Upper lobe of left lung (tissue), 6 donors: ENCODE measurements around the gene LRRC51. TPM values are rescaled to one million over a fixed set of nuclear protein-coding genes. Genes with fewer than 3 reads are reported as not detected.

Experiments
- ATAC-seq, 2 donors: fragments of 200-7000 bp; cut with Tn5 transposase; one replicate each; pipeline ENCODE4 v1.9.1; 2022; ENCODE audit warnings: mild to moderate bottlenecking in 2 of 2, moderate library complexity in 2 of 2; ENCODE audit not compliant: low FRiP score in 2 of 2
- DNase-seq, 2 donors: peaks; one replicate each; pipeline ENCODE4 v3.0.0-alpha.2; 2019 to 2020
- H3K27ac ChIP-seq, 4 donors: fragments of 200-600 bp; sonication (generic); one replicate each; pipeline ENCODE4 v1.5.1; 2016 to 2019
- H3K27me3 ChIP-seq, 4 donors: fragments of 200-600 bp; sonication (generic); one replicate each; pipeline ENCODE4 v1.5.1; 2017 to 2019
- H3K36me3 ChIP-seq, 4 donors: fragments of 200-600 bp; sonication (generic); one replicate each; pipeline ENCODE4 v1.5.1; 2016 to 2019
- H3K4me1 ChIP-seq, 4 donors: fragments of 200-600 bp; sonication (generic); one replicate each; pipeline ENCODE4 v1.5.1; 2018 to 2019
- H3K4me3 ChIP-seq, 4 donors: fragments of 200-600 bp; sonication (generic); one replicate each; pipeline ENCODE4 v1.5.1; 2017 to 2019; ENCODE audit warnings: mild to moderate bottlenecking in 2 of 4, moderate library complexity in 1 of 4
- H3K9me3 ChIP-seq, 4 donors: fragments of 200-600 bp; sonication (generic); one replicate each; pipeline ENCODE4 v1.5.1; 2018 to 2019
- CTCF ChIP-seq, 6 experiments: fragments of 450-650 bp in 4 of 6; fragments of 200-600 bp in 2 of 6; sonication (generic) in 2 of 6; IDR thresholded peaks; one replicate each; pipeline ENCODE4 v1.5.1; 2016 to 2019; ENCODE audit warnings: antibody characterized with exemption in 6 of 6
- EP300 ChIP-seq, 4 donors: sonication (generic); formaldehyde crosslinking; IDR thresholded peaks; one replicate each; pipeline ENCODE4 v1.5.1; 2017; ENCODE audit warnings: antibody characterized with exemption in 4 of 4, control low read depth in 2 of 4
- POLR2A ChIP-seq, 4 donors: fragments of 450-650 bp; IDR thresholded peaks; one replicate each; pipeline ENCODE4 v1.5.1; 2016 to 2017; ENCODE audit warnings: antibody characterized with exemption in 4 of 4, mild to moderate bottlenecking in 2 of 4
- POLR2AphosphoS5 ChIP-seq, 2 donors: sonication (generic); formaldehyde crosslinking; IDR thresholded peaks; one replicate each; pipeline ENCODE4 v1.5.1; 2017; ENCODE audit warnings: antibody characterized with exemption in 2 of 2
- WGBS, 2 donors: methylation state at CpG; one replicate each; pipeline ENCODE4 v1.1.5; 2017 to 2018; 5-methylcytosine and 5-hydroxymethylcytosine counted together
- total RNA-seq, 6 donors: library from RNA; depleted of rRNA in 4 of 6; stranded (reverse); fragments of >200 nt in 4 of 6; gene quantifications; one replicate each; pipeline versions ENCODE4 v1.1.0 to v1.2.1, GENCODE V29; 2016 to 2021
- donor health status: DM: no; HTN: no; CAD: no; lungs with moderate emphysema.
- donor health status: DM: no; HTN: yes; CAD: no; lungs with severe emphysema.

The LRRC51 gene
- total RNA-seq, 6 donors from 2014 or later, result 5.3 to 19.2 (median 10.3) TPM

GRCh38 chr11:72124046-72124445 lies 43.4 kb downstream of the LRRC51 start:
- Histone ChIP-seq H3K4me3 (no peak overlapping the region), H3K27ac (no peak overlapping the region), H3K27me3 (no peaks in the 10 kb centered on the region), H3K36me3 (no peaks in the 10 kb centered on the region), H3K4me1 (no peaks in the 10 kb centered on the region), H3K9me3 (no peaks in the 10 kb centered on the region)
- ATAC-seq (peak in 1 of 2 donors; percentile 37), DNase-seq (no peak)
- 78 to 96% methylated on average over 1 to 5 of the region's 6 CpGs for WGBS, 2 donors
- no peak for TF ChIP-seq EP300 (IDR thresholded peaks at IDR 0.05)

GRCh38 chr11:72125956-72126355 lies 45.3 kb downstream of the LRRC51 start:
- H3K9me3 ChIP-seq, result no peaks in the 10 kb centered on the region
- no peak for TF ChIP-seq POLR2AphosphoS5 (IDR thresholded peaks at IDR 0.05)
- no peak for TF ChIP-seq CTCF (IDR thresholded peaks at IDR 0.05)
- no peak for TF ChIP-seq EP300 (IDR thresholded peaks at IDR 0.05)
- TF ChIP-seq POLR2A (IDR thresholded peaks at IDR 0.05), result no peak

GRCh38 chr11:72127923-72128322 lies 47.3 kb downstream of the LRRC51 start:
- DNase-seq, result no peak
- Histone ChIP-seq H3K4me3 (no peak overlapping the region), H3K36me3 (no peaks in the 10 kb centered on the region)

More at GRCh38 chr11:72125956-72126355, 45.3 kb downstream of the LRRC51 start:
- ATAC-seq (no peak), DNase-seq (no peak)
- Histone ChIP-seq H3K36me3 (no peaks in the 10 kb centered on the region), H3K27ac (no peak overlapping the region), H3K27me3 (no peaks in the 10 kb centered on the region), H3K4me3 (no peak overlapping the region), H3K4me1 (no peaks in the 10 kb centered on the region)
- WGBS, 2 donors, result 40 to 58% methylated on average over 1 of the region's 1 CpG

GRCh38 chr11:72129381-72129780 lies 48.7 kb downstream of the LRRC51 start:
- H3K27ac ChIP-seq, result no peak overlapping the region
- 85% methylated on average over 3 of the region's 3 CpGs for WGBS, 2 donors
- H3K27me3 ChIP-seq, result no peaks in the 10 kb centered on the region
- no peaks in the 10 kb centered on the region for H3K36me3 ChIP-seq
- TF ChIP-seq CTCF (IDR thresholded peaks at IDR 0.05) (no peak), EP300 (IDR thresholded peaks at IDR 0.05) (no peak), POLR2A (IDR thresholded peaks at IDR 0.05) (no peak), POLR2AphosphoS5 (IDR thresholded peaks at IDR 0.05) (no peak)
- no peaks in the 10 kb centered on the region for H3K9me3 ChIP-seq
- H3K4me1 ChIP-seq, result no peaks in the 10 kb centered on the region
- ATAC-seq (no peak), DNase-seq (no peak)
- no peak overlapping the region for H3K4me3 ChIP-seq

More at GRCh38 chr11:72127923-72128322, 47.3 kb downstream of the LRRC51 start:
- no peaks in the 10 kb centered on the region for H3K9me3 ChIP-seq
- no peaks in the 10 kb centered on the region for H3K27me3 ChIP-seq
- TF ChIP-seq POLR2A (IDR thresholded peaks at IDR 0.05) (no peak), CTCF (IDR thresholded peaks at IDR 0.05) (no peak), EP300 (IDR thresholded peaks at IDR 0.05) (no peak), POLR2AphosphoS5 (IDR thresholded peaks at IDR 0.05) (no peak)
- WGBS, 2 donors, result 66 to 68% methylated on average over 2 of the region's 2 CpGs
- no peaks in the 10 kb centered on the region for H3K4me1 ChIP-seq
- no peak for ATAC-seq
- no peak overlapping the region for H3K27ac ChIP-seq

- no peak for ATAC-seq
- H3K27me3 ChIP-seq, result no peaks in the 10 kb centered on the region
- 54 to 58% methylated on average over 2 of the region's 2 CpGs for WGBS, 2 donors
- H3K4me1 ChIP-seq, result no peaks in the 10 kb centered on the region
- no peak for TF ChIP-seq POLR2A (IDR thresholded peaks at IDR 0.05)
- TF ChIP-seq POLR2AphosphoS5 (IDR thresholded peaks at IDR 0.05), result no peak
- TF ChIP-seq EP300 (IDR thresholded peaks at IDR 0.05), result peak in 1 of 4 donors; percentile 15
- no peak for TF ChIP-seq CTCF (IDR thresholded peaks at IDR 0.05)
- H3K27ac ChIP-seq, result peak overlapping the region in 3 of 4 donors; percentile 27 to 78 (median 75)
- no peak for DNase-seq
- H3K9me3 ChIP-seq, result no peaks in the 10 kb centered on the region
- no peak overlapping the region for H3K4me3 ChIP-seq
- no peaks in the 10 kb centered on the region for H3K36me3 ChIP-seq
Observed at GRCh38 chr11:72132646-72133045, 52.0 kb downstream of the LRRC51 start.
